Fibroblast of lung (primary cell): ENCODE measurements around the gene SACS. TPM values are rescaled to one million over a fixed set of nuclear protein-coding genes. Genes with fewer than 3 reads are reported as not detected.

Experiments
- DNase-seq, 2 donors: peaks; one replicate each; pipeline versions ENCODE4 v3.0.0 to v3.0.0-alpha.2; 2010; ENCODE audit warnings: low read depth in 2 of 2
- H2AFZ ChIP-seq: 2 replicates; pipeline ENCODE4 v1.5.1; 2012; ENCODE audit warnings: low read length, control low read depth, inconsistent platforms
- H3K27ac ChIP-seq: 2 replicates; pipeline ENCODE4 v1.5.1; 2011; ENCODE audit warnings: low read length, control low read depth; ENCODE audit not compliant: insufficient read depth
- H3K27me3 ChIP-seq: 2 replicates; pipeline ENCODE4 v1.5.1; 2011; ENCODE audit warnings: mild to moderate bottlenecking, low read length; ENCODE audit not compliant: control insufficient read depth, insufficient read depth
- H3K36me3 ChIP-seq: 2 replicates; pipeline ENCODE4 v1.5.1; 2011; ENCODE audit warnings: low read length; ENCODE audit not compliant: control insufficient read depth, insufficient read depth
- H3K4me1 ChIP-seq: 2 replicates; pipeline ENCODE4 v1.5.1; 2011; ENCODE audit warnings: low read length; ENCODE audit not compliant: control insufficient read depth, insufficient read depth; ENCODE audit errors: extremely low read depth
- H3K4me2 ChIP-seq: 2 replicates; pipeline ENCODE4 v1.5.1; 2011; ENCODE audit warnings: low read length, control low read depth; ENCODE audit not compliant: insufficient read depth; ENCODE audit errors: extremely low read depth
- H3K4me3 ChIP-seq, 4 experiments: fragments of 200-600 bp in 1 of 4; sonication (generic) in 1 of 4; replicated peaks in 1 of 4; 2 replicates each; pipeline ENCODE4 v1.5.1; 2011 to 2016; ENCODE audit warnings: low read length in 4 of 4, low read depth in 3 of 4, mild to moderate bottlenecking in 3 of 4, control low read depth in 2 of 4, inconsistent platforms in 1 of 4, mixed read lengths in 1 of 4; ENCODE audit not compliant: insufficient read depth in 1 of 4; ENCODE audit errors: control extremely low read depth in 1 of 4
- H3K79me2 ChIP-seq: 2 replicates; pipeline ENCODE4 v1.5.1; 2012; ENCODE audit warnings: mild to moderate bottlenecking, low read length, inconsistent platforms; ENCODE audit not compliant: control insufficient read depth, insufficient read depth
- H3K9ac ChIP-seq: 2 replicates; pipeline ENCODE4 v1.5.1; 2011; ENCODE audit warnings: mild to moderate bottlenecking, low read length, control low read depth; ENCODE audit not compliant: insufficient read depth
- H3K9me3 ChIP-seq: 2 replicates; pipeline ENCODE4 v1.5.1; 2012; ENCODE audit warnings: low read depth, low read length; ENCODE audit not compliant: control insufficient read depth, insufficient read depth
- H4K20me1 ChIP-seq: 2 replicates; pipeline ENCODE4 v1.5.1; 2011; ENCODE audit warnings: low read length; ENCODE audit not compliant: control insufficient read depth, insufficient read depth; ENCODE audit errors: extremely low read depth
- CTCF ChIP-seq, 2 donors: IDR thresholded peaks in 1 of 2; conservative IDR thresholded peaks in 1 of 2; 1 replicate in 1 of 2; 2 replicates in 1 of 2; pipeline ENCODE4 v1.5.1; 2011 to 2012; ENCODE audit warnings: low read length in 2 of 2, control low read depth in 1 of 2, inconsistent platforms in 1 of 2, low read depth in 1 of 2, mild to moderate bottlenecking in 1 of 2
- EZH2 ChIP-seq: IDR thresholded peaks from 2 replicates; pipeline ENCODE4 v1.5.1; 2012; ENCODE audit warnings: low read length, control low read depth, mild to moderate bottlenecking; ENCODE audit errors: missing control alignments
- polyA plus RNA-seq, 2 donors: library from polyadenylated mRNA; depleted of rRNA in 1 of 2; stranded (reverse) in 1 of 2; unstranded in 1 of 2; fragments of >200 nt; gene quantifications; 2 replicates each; pipeline ENCODE4 v1.2.1, GENCODE V29; 2011 to 2012; ENCODE audit warnings: missing spikeins in 1 of 2
- total RNA-seq: library from RNA; depleted of rRNA; stranded (reverse); fragments of >200 nt; gene quantifications from 2 replicates; pipeline ENCODE4 v1.2.1, GENCODE V29; 2014

The SACS gene
- total and polyA plus RNA-seq, 2 donors (not counting 1 experiment from before 2014, with no cell fraction given), result 43.1 to 94.5 TPM

DNA sequence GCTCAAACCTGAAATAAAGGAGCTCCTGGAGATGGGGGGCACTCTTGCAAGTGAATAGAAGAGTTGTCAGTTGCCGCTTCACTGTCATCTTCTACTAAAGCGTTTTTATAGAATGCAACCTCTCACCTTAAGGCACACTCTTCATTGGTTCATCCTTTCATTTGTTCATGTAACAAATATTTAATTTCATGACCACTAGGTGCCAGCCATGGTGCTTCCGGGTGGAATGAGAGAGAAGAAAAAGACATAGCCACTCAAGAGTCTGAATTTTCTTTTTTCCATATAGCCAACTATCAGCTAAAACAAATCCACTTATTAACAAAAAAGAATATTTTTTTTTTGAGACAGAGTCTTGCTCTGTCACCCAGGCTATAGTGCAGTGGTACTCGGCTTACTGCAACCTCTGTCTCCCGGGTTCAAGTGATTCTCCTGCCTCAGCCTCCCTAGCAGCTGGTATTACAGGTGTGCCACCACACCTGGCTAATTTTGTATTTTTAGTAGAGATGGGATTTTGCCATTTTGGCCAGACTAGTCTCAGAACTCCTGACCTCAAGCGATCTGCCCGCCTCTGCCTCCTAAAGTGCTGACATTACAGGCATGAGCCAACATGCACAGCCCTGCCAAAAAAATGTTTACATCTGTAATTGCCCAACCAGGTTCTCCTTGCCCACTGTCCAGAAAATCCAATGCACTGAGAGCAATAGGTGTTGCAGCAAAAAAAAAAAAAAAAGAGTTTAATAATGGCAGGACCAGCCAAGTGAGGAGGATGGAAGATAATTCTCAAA lies 22.1 kb upstream of the SACS start:
- no peak overlapping the region for H3K27ac ChIP-seq
- H3K4me3 ChIP-seq, result no peak overlapping the region
- no peak overlapping the region for H3K4me2 ChIP-seq
- H3K4me1 ChIP-seq, result no peaks in the 10 kb centered on the region
- H3K9me3 ChIP-seq, result no peaks in the 10 kb centered on the region
- no peaks in the 10 kb centered on the region for H3K27me3 ChIP-seq
- no peak overlapping the region for H2AFZ ChIP-seq
- H3K36me3 ChIP-seq, result no peaks in the 10 kb centered on the region
- no peaks in the 10 kb centered on the region for H3K79me2 ChIP-seq
- TF ChIP-seq CTCF (conservative IDR thresholded peaks at IDR 0.05 in 1 of 2, IDR thresholded peaks at IDR 0.05 in 1 of 2; ENCODE audit: low read depth in 1 of 2, low read length in 2 of 2) (no peak), EZH2 (no peak)
- DNase-seq, result peak in 1 of 2 donors; percentile 28
- no peak overlapping the region for H3K9ac ChIP-seq
- H4K20me1 ChIP-seq, result no peaks in the 10 kb centered on the region

DNA sequence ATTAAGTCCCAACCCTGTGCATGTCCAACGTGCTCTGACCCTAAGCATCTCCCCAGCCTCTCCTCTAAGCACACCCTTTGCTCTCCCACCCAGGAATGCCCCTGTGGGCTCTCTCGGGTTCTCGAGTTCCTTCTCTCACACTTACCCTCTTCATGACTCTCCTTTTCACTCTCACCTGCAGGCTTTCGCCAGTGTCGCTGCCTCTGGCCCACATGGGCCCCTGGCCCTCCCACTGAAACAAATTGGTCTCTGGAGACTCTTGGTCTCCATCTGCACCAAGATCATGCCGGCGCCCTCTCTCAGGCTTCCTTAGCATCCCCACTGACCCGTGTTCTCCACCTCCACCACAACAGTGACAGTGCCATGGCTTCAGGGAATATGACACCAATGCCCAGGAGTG lies 19.6 kb upstream of the SACS start:
- no peak overlapping the region for H2AFZ ChIP-seq
- no peaks in the 10 kb centered on the region for H4K20me1 ChIP-seq
- no peak for DNase-seq
- no peaks in the 10 kb centered on the region for H3K9me3 ChIP-seq
- no peak overlapping the region for H3K27ac ChIP-seq
- H3K4me1 ChIP-seq, result peaks cover 4% of the 10 kb centered on the region
- no peaks in the 10 kb centered on the region for H3K27me3 ChIP-seq
- H3K4me3 ChIP-seq, result no peak overlapping the region
- no peak for TF ChIP-seq CTCF (conservative IDR thresholded peaks at IDR 0.05 in 1 of 2, IDR thresholded peaks at IDR 0.05 in 1 of 2; ENCODE audit: low read depth in 1 of 2, low read length in 2 of 2)
- TF ChIP-seq EZH2, result no peak
- H3K36me3 ChIP-seq, result no peaks in the 10 kb centered on the region
- H3K79me2 ChIP-seq, result no peaks in the 10 kb centered on the region
- no peak overlapping the region for H3K4me2 ChIP-seq
- H3K9ac ChIP-seq, result no peak overlapping the region

GRCh38 chr13:23450340-23451046 lies 17.0 kb upstream of the SACS start:
- H3K27me3 ChIP-seq, result no peaks in the 10 kb centered on the region
- H3K4me1 ChIP-seq, result peaks cover 7% of the 10 kb centered on the region
- H3K4me3 ChIP-seq, result no peak overlapping the region
- no peak for TF ChIP-seq EZH2
- no peak for TF ChIP-seq CTCF (conservative IDR thresholded peaks at IDR 0.05 in 1 of 2, IDR thresholded peaks at IDR 0.05 in 1 of 2; ENCODE audit: low read depth in 1 of 2, low read length in 2 of 2)
- H3K27ac ChIP-seq, result no peak overlapping the region
- no peak overlapping the region for H3K4me2 ChIP-seq
- H4K20me1 ChIP-seq, result no peaks in the 10 kb centered on the region
- no peaks in the 10 kb centered on the region for H3K79me2 ChIP-seq
- no peaks in the 10 kb centered on the region for H3K9me3 ChIP-seq
- H3K9ac ChIP-seq, result no peak overlapping the region
- DNase-seq, result no peak
- H3K36me3 ChIP-seq, result no peaks in the 10 kb centered on the region
- no peak overlapping the region for H2AFZ ChIP-seq
